Ovary (tissue), 9 donors: Measurements from ENCODE around the gene IL4. TPM values are rescaled to one million over a fixed set of nuclear protein-coding genes. Genes with fewer than 3 reads are reported as not detected.

ENCODE experiments used
- DNase-seq, 5 donors: peaks; one replicate each; pipeline ENCODE4 v3.0.0-alpha.2; 2019 to 2020
- H3K27ac ChIP-seq, 2 donors: fragments of 200-600 bp; one replicate each; pipeline versions ENCODE4 v1.5.1 to v1.8.0; 2019 to 2022
- H3K27me3 ChIP-seq: fragments of 200-600 bp; one replicate; pipeline ENCODE4 v1.8.0; 2022
- H3K36me3 ChIP-seq: fragments of 200-600 bp; sonication (generic); one replicate; pipeline ENCODE4 v1.5.1; 2019
- H3K4me1 ChIP-seq: one replicate; pipeline ENCODE4 v1.8.1; 2013; ENCODE audit warnings: mild to moderate bottlenecking, moderate library complexity; ENCODE audit not compliant: insufficient read depth
- H3K4me3 ChIP-seq: fragments of 200-600 bp; sonication (generic); one replicate; pipeline ENCODE4 v1.5.1; 2017
- H3K9me3 ChIP-seq, 2 donors: fragments of 200-600 bp in 1 of 2; sonication (generic) in 1 of 2; one replicate each; pipeline versions ENCODE4 v1.5.1 to v1.8.1; 2013 to 2019; ENCODE audit warnings: mild to moderate bottlenecking in 1 of 2, moderate library complexity in 1 of 2
- CTCF ChIP-seq, 3 donors: fragments of 450-650 bp in 2 of 3; fragments of 200-600 bp in 1 of 3; IDR thresholded peaks; one replicate each; pipeline versions ENCODE4 v1.5.1 to v1.8.0; 2016 to 2022; ENCODE audit warnings: antibody characterized with exemption in 3 of 3, mild to moderate bottlenecking in 1 of 3
- EP300 ChIP-seq: sonication (generic); formaldehyde crosslinking; IDR thresholded peaks from one replicate; pipeline ENCODE4 v1.6.1; 2017; ENCODE audit warnings: antibody characterized with exemption
- POLR2A ChIP-seq: fragments of 450-650 bp; IDR thresholded peaks from one replicate; pipeline ENCODE4 v1.6.1; 2017; ENCODE audit warnings: antibody characterized with exemption, mild to moderate bottlenecking, moderate library complexity
- WGBS, 3 donors: extraction: QIAGEN DNeasy Blood & Tissue Kit in 1 of 3; methylation state at CpG; one replicate each; pipeline versions ENCODE4 v1.1.5 to v1.1.7; 2013 to 2017; 5-methylcytosine and 5-hydroxymethylcytosine counted together
- intact Hi-C, 4 donors: fragments of 100-400 bp; cut with DNase I; formaldehyde crosslinking; loops; one replicate each; pipeline versions ENCODE4 v1.11.0 to v1.15.1; 2022 to 2023
- polyA plus RNA-seq, 2 donors: library from polyadenylated mRNA; stranded (reverse); fragments of 200-250 nt in 1 of 2; fragments of 350-450 nt in 1 of 2; fragmentation: Illumina TruSeq in 1 of 2; extraction: RNeasy Lipid Tissue Mini Kit (QIAGEN cat#74804) in 1 of 2; gene quantifications; one replicate each; pipeline ENCODE4 v1.2.3, GENCODE V29; 2013 to 2014
- total RNA-seq, 7 donors: library from RNA; depleted of rRNA in 2 of 7; stranded (reverse); fragments of >200 nt in 2 of 7; fragmentation: NEBNext Ultra II Directional in 3 of 7; extraction: Animal tissue kit (Norgen Biotek cat#: 25700) in 3 of 7; gene quantifications; one replicate each; pipeline versions ENCODE4 v1.1.0 to v1.2.4, GENCODE V29; 2016 to 2023
- donor health status: DM: no; HTN: no; CAD: no; lungs with moderate emphysema.
- donor health status: DM: no; HTN: no; CAD: no.
- donor health status: Bipolar disorder and iron deficiency.
- donor health status: DM: yes; HTN: yes; CAD: no.
- donor health status: DM: no; HTN: no; CAD: no.
- donor health status: DM: yes; HTN: yes; CAD: no.

Gene IL4
- total and polyA plus RNA-seq, 9 donors = not detected

- H3K4me1 ChIP-seq = peaks cover 4% of the 10 kb centered on the region
- no peak overlapping the region for H3K27ac ChIP-seq
- H3K27me3 ChIP-seq = no peaks in the 10 kb centered on the region
- intact Hi-C loops = loop anchor here in 1 of 4 donors (10.0 kb wide), 1 partner anchor 330 kb away; no protein-coding TSS in a partner anchor
- no peak for DNase-seq
- H3K4me3 ChIP-seq = no peak overlapping the region
- TF ChIP-seq EP300 = no peak
- no peak for TF ChIP-seq CTCF (IDR thresholded peaks at IDR 0.05)
- WGBS, 3 donors = 43 to 60% (median 50%) methylated on average over 11 of the region's 11 CpGs
- H3K9me3 ChIP-seq = no peaks in the 10 kb centered on the region
- no peaks in the 10 kb centered on the region for H3K36me3 ChIP-seq
Observed at GRCh38 chr5:132714456-132715307, 40.9 kb downstream of the IL4 start.

- H3K4me1 ChIP-seq = peaks cover 4% of the 10 kb centered on the region
- intact Hi-C loops = loop anchor here in 1 of 4 donors (10.0 kb wide), 1 partner anchor 334 kb away; no protein-coding TSS in a partner anchor
- no peaks in the 10 kb centered on the region for H3K36me3 ChIP-seq
- no peak overlapping the region for H3K4me3 ChIP-seq
- H3K27ac ChIP-seq = no peak overlapping the region
- H3K9me3 ChIP-seq = no peaks in the 10 kb centered on the region
- H3K27me3 ChIP-seq = no peaks in the 10 kb centered on the region
- no peak for TF ChIP-seq CTCF (IDR thresholded peaks at IDR 0.05)
- no peak for TF ChIP-seq EP300
- TF ChIP-seq POLR2A = no peak
- WGBS, 3 donors = 90 to 95% (median 93%) methylated on average over 5 of the region's 5 CpGs
- DNase-seq = no peak
Observed at GRCh38 chr5:132718544-132719312, 44.9 kb downstream of the IL4 start.

GRCh38 chr5:132725745-132726144 lies 52.0 kb downstream of the IL4 start:
- intact Hi-C loops = no loop called here
- no peaks in the 10 kb centered on the region for H3K4me1 ChIP-seq
- 95 to 97% (median 96%) methylated on average over 2 of the region's 2 CpGs for WGBS, 3 donors
- H3K27me3 ChIP-seq = no peaks in the 10 kb centered on the region
- no peak overlapping the region for H3K4me3 ChIP-seq
- TF ChIP-seq CTCF (IDR thresholded peaks at IDR 0.05) = no peak
- no peak for TF ChIP-seq POLR2A
- TF ChIP-seq EP300 = no peak
- H3K36me3 ChIP-seq = no peaks in the 10 kb centered on the region
- no peaks in the 10 kb centered on the region for H3K9me3 ChIP-seq
- DNase-seq = no peak
- H3K27ac ChIP-seq = no peak overlapping the region

- no peak for TF ChIP-seq POLR2A
- TF ChIP-seq CTCF (IDR thresholded peaks at IDR 0.05) = no peak
- TF ChIP-seq EP300 = no peak
- no peak overlapping the region for H3K27ac ChIP-seq
- H3K9me3 ChIP-seq = no peaks in the 10 kb centered on the region
- intact Hi-C loops = loop anchor here in 1 of 4 donors (10.0 kb wide), 1 partner anchor 85 kb away; the partner anchor contains the start of gene SOWAHA
- H3K27me3 ChIP-seq = no peaks in the 10 kb centered on the region
- H3K4me3 ChIP-seq = no peak overlapping the region
- H3K36me3 ChIP-seq = no peaks in the 10 kb centered on the region
- no peak for DNase-seq
- WGBS, 3 donors = 93 to 96% (median 94%) methylated on average over 10 of the region's 10 CpGs
- H3K4me1 ChIP-seq = no peaks in the 10 kb centered on the region
Observed at GRCh38 chr5:132729896-132730295, 56.1 kb downstream of the IL4 start.

Other genes starting within 250 kb of the IL4 start
- gene IRF1, start 183.2 kb upstream of the IL4 start, total RNA-seq = 100 to 1,000 TPM in 1 of 7 donors, 10 to 100 TPM in 6; 17.3 to 126 (median 31.1) TPM
- gene IRF1, start 183.2 kb upstream of the IL4 start, polyA plus RNA-seq = 10 to 100 TPM; 23.1 to 26.7 TPM
- not detected for gene IL5, start 130.5 kb upstream of the IL4 start, total RNA-seq
- not detected for gene IL5, start 130.5 kb upstream of the IL4 start, polyA plus RNA-seq
- 10 to 100 TPM; 23.7 to 41.5 (median 36.4) TPM for gene RAD50, start 117.0 kb upstream of the IL4 start, total RNA-seq
- gene RAD50, start 117.0 kb upstream of the IL4 start, polyA plus RNA-seq = 10 to 100 TPM in 1 of 2 donors, 1 to 10 TPM in 1; 9.4 to 21.1 TPM
- gene IL13, start 15.8 kb upstream of the IL4 start, total RNA-seq = not detected
- not detected for gene IL13, start 15.8 kb upstream of the IL4 start, polyA plus RNA-seq
- gene KIF3A, start 63.6 kb downstream of the IL4 start, total RNA-seq = 10 to 100 TPM in 4 of 7 donors, 1 to 10 TPM in 3; 8.0 to 13.0 (median 11.3) TPM
- 1 to 10 TPM; 4.2 to 9.0 TPM for gene KIF3A, start 63.6 kb downstream of the IL4 start, polyA plus RNA-seq
- 1 to 10 TPM in 1 of 7 donors, under 1 TPM in 1, not detected in 5; 0.10 to 1.4 TPM for gene CCNI2, start 73.4 kb downstream of the IL4 start, total RNA-seq
- under 1 TPM; 0.32 to 0.67 TPM for gene CCNI2, start 73.4 kb downstream of the IL4 start, polyA plus RNA-seq
- gene SEPTIN8, start 103.2 kb downstream of the IL4 start, total RNA-seq = 10 to 100 TPM; 18.7 to 54.5 (median 40.3) TPM
- gene SEPTIN8, start 103.2 kb downstream of the IL4 start, polyA plus RNA-seq = 10 to 100 TPM; 23.5 to 36.8 TPM
- gene SOWAHA, start 139.3 kb downstream of the IL4 start, total RNA-seq = 1 to 10 TPM in 1 of 7 donors, under 1 TPM in 5, not detected in 1; 0.23 to 2.2 (median 0.64) TPM
- under 1 TPM; 0.05 to 0.07 TPM for gene SOWAHA, start 139.3 kb downstream of the IL4 start, polyA plus RNA-seq
- gene SHROOM1, start 156.7 kb downstream of the IL4 start, total RNA-seq = 10 to 100 TPM in 3 of 7 donors, 1 to 10 TPM in 4; 3.8 to 22.4 (median 8.9) TPM
- 1 to 10 TPM; 4.1 to 5.9 TPM for gene SHROOM1, start 156.7 kb downstream of the IL4 start, polyA plus RNA-seq
- under 1 TPM in 5 of 7 donors, not detected in 2; 0.20 to 0.31 (median 0.27) TPM for gene GDF9, start 192.5 kb downstream of the IL4 start, total RNA-seq
- gene GDF9, start 192.5 kb downstream of the IL4 start, polyA plus RNA-seq = under 1 TPM; 0.60 to 0.93 TPM
- gene UQCRQ, start 192.7 kb downstream of the IL4 start, total RNA-seq = 100 to 1,000 TPM in 6 of 7 donors, 10 to 100 TPM in 1; 91.4 to 231 (median 222) TPM
- 100 to 1,000 TPM; 136 to 220 TPM for gene UQCRQ, start 192.7 kb downstream of the IL4 start, polyA plus RNA-seq
- gene LEAP2, start 199.7 kb downstream of the IL4 start, total RNA-seq = 1 to 10 TPM; 1.0 to 2.2 (median 1.3) TPM
- 1 to 10 TPM in 1 of 2 donors, under 1 TPM in 1; 0.64 to 1.3 TPM for gene LEAP2, start 199.7 kb downstream of the IL4 start, polyA plus RNA-seq